ENCODE measurements around the gene MYBPH. TPM values are rescaled to one million over a fixed set of nuclear protein-coding genes. Genes with fewer than 3 reads are reported as not detected.

MYBPH gene
- polyA plus RNA-seq, 1 donor from 2014 or later = not detected

DNA sequence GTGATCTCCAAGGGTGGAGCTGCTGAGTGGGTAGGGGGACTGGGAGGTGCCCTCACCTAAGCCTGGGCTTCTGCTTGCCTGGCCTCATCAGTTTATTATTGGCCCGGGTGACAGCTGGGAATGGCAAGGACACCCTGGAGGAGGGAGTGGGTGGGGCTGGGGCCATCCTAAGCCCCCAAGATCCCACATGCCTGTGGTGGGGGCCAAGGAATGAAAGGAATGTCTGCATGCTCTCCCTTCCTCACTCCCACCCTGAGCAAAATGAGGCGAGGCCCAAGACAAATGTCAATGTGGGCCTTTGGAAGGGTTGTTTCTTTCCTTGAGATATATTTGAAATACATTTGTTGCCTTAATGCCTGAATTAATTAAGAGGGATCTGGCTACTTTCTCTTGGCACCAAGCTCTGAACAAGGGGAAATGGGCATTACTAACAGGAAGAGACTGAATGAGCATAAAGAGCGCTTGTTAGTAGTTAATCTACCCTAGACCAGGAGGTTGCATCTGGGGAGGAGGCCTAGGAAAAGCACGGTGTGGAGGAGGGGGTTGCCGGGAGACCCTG is 30.6 kb upstream of the MYBPH start:
- H3K4me2 ChIP-seq (ENCODE audit: low read length) = no peak overlapping the region
- no peak overlapping the region for H2AFZ ChIP-seq (ENCODE audit: low read depth, low read length)
- no peak overlapping the region for H3K4me3 ChIP-seq (ENCODE audit: low read length)
- H3K36me3 ChIP-seq (ENCODE audit: insufficient read depth, low read length) = no peaks in the 10 kb centered on the region
- no peaks in the 10 kb centered on the region for H4K20me1 ChIP-seq (ENCODE audit: insufficient read depth)
- H3K79me2 ChIP-seq (replicated peaks; ENCODE audit: insufficient read depth, low read length) = no peaks in the 10 kb centered on the region
- TF ChIP-seq SMC3 (conservative IDR thresholded peaks at IDR 0.05; ENCODE audit: poor library complexity) (no peak), EP300 (conservative IDR thresholded peaks at IDR 0.05; ENCODE audit: poor library complexity, severe bottlenecking) (no peak), TAF1 (IDR thresholded peaks at IDR 0.05; ENCODE audit: low read depth) (no peak), RAD21 (conservative IDR thresholded peaks at IDR 0.05) (no peak), POLR2AphosphoS5 (IDR thresholded peaks at IDR 0.05) (no peak), EZH2 (IDR thresholded peaks at IDR 0.05; ENCODE audit: borderline replicate concordance, insufficient read depth, low read length, poor library complexity, severe bottlenecking) (no peak), MXI1 (conservative IDR thresholded peaks at IDR 0.05; ENCODE audit: poor library complexity, severe bottlenecking) (no peak)
- TF ChIP-seq, protein P1, sequence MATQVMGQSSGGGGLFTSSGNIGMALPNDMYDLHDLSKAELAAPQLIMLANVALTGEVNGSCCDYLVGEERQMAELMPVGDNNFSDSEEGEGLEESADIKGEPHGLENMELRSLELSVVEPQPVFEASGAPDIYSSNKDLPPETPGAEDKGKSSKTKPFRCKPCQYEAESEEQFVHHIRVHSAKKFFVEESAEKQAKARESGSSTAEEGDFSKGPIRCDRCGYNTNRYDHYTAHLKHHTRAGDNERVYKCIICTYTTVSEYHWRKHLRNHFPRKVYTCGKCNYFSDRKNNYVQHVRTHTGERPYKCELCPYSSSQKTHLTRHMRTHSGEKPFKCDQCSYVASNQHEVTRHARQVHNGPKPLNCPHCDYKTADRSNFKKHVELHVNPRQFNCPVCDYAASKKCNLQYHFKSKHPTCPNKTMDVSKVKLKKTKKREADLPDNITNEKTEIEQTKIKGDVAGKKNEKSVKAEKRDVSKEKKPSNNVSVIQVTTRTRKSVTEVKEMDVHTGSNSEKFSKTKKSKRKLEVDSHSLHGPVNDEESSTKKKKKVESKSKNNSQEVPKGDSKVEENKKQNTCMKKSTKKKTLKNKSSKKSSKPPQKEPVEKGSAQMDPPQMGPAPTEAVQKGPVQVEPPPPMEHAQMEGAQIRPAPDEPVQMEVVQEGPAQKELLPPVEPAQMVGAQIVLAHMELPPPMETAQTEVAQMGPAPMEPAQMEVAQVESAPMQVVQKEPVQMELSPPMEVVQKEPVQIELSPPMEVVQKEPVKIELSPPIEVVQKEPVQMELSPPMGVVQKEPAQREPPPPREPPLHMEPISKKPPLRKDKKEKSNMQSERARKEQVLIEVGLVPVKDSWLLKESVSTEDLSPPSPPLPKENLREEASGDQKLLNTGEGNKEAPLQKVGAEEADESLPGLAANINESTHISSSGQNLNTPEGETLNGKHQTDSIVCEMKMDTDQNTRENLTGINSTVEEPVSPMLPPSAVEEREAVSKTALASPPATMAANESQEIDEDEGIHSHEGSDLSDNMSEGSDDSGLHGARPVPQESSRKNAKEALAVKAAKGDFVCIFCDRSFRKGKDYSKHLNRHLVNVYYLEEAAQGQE (IDR thresholded peaks at IDR 0.05; ENCODE audit: borderline replicate concordance) = no peak
- TF ChIP-seq, protein P2, sequence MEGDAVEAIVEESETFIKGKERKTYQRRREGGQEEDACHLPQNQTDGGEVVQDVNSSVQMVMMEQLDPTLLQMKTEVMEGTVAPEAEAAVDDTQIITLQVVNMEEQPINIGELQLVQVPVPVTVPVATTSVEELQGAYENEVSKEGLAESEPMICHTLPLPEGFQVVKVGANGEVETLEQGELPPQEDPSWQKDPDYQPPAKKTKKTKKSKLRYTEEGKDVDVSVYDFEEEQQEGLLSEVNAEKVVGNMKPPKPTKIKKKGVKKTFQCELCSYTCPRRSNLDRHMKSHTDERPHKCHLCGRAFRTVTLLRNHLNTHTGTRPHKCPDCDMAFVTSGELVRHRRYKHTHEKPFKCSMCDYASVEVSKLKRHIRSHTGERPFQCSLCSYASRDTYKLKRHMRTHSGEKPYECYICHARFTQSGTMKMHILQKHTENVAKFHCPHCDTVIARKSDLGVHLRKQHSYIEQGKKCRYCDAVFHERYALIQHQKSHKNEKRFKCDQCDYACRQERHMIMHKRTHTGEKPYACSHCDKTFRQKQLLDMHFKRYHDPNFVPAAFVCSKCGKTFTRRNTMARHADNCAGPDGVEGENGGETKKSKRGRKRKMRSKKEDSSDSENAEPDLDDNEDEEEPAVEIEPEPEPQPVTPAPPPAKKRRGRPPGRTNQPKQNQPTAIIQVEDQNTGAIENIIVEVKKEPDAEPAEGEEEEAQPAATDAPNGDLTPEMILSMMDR (IDR thresholded peaks at IDR 0.05; ENCODE audit: poor library complexity, severe bottlenecking) = no peak
- H3K27ac ChIP-seq (ENCODE audit: low read length) = no peak overlapping the region
- no peaks in the 10 kb centered on the region for H3K27me3 ChIP-seq (ENCODE audit: insufficient read depth, low read depth, low read length)
- no peaks in the 10 kb centered on the region for H3K9me3 ChIP-seq (ENCODE audit: low read length)
- H3K9ac ChIP-seq (ENCODE audit: low read length) = no peak overlapping the region
- no peaks in the 10 kb centered on the region for H3K9me2 ChIP-seq (ENCODE audit: insufficient read depth, low read length)
- no peaks in the 10 kb centered on the region for H3F3A ChIP-seq (ENCODE audit: insufficient read depth, low read length, poor library complexity, severe bottlenecking)

DNA sequence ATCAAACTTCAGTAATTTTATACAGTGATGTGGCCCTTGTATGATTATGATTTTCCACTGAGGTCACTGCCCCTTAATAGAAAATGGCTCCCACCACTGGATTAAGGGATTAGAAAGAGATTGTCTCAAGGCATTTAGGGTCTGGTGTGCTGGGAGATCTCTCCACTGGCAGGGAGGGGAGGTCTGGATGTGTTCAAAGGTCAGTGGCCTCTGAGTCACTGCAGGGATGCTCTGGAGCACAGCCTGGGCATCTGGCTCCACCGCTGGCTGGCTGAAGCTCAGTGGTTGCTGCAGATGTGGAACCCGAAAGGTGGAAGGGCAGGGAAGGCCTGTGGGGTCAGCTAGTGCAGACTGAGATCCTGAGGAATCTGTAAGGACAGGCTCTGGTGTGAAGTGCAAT is 29.1 kb upstream of the MYBPH start:
- Histone ChIP-seq H3K4me2 (ENCODE audit: low read length) (no peak overlapping the region), H2AFZ (ENCODE audit: low read depth, low read length) (no peak overlapping the region)
- TF ChIP-seq EZH2 (IDR thresholded peaks at IDR 0.05; ENCODE audit: borderline replicate concordance, insufficient read depth, low read length, poor library complexity, severe bottlenecking) = no peak
- TF ChIP-seq RAD21 (conservative IDR thresholded peaks at IDR 0.05) = no peak
- TF ChIP-seq, protein P2 (IDR thresholded peaks at IDR 0.05; ENCODE audit: poor library complexity, severe bottlenecking) = no peak

More for the DNA sequence above, 29.1 kb upstream of the MYBPH start:
- no peaks in the 10 kb centered on the region for H3K9me3 ChIP-seq (ENCODE audit: low read length)
- H3K27ac ChIP-seq (ENCODE audit: low read length) = no peak overlapping the region
- no peaks in the 10 kb centered on the region for H3K27me3 ChIP-seq (ENCODE audit: insufficient read depth, low read depth, low read length)
- H3F3A ChIP-seq (ENCODE audit: insufficient read depth, low read length, poor library complexity, severe bottlenecking) = no peaks in the 10 kb centered on the region
- H3K36me3 ChIP-seq (ENCODE audit: insufficient read depth, low read length) = no peaks in the 10 kb centered on the region
- no peaks in the 10 kb centered on the region for H3K79me2 ChIP-seq (replicated peaks; ENCODE audit: insufficient read depth, low read length)
- H3K4me3 ChIP-seq (ENCODE audit: low read length) = no peak overlapping the region
- H4K20me1 ChIP-seq (ENCODE audit: insufficient read depth) = no peaks in the 10 kb centered on the region
- no peak overlapping the region for H3K9ac ChIP-seq (ENCODE audit: low read length)
- no peaks in the 10 kb centered on the region for H3K9me2 ChIP-seq (ENCODE audit: insufficient read depth, low read length)

Data from neural cell (in vitro differentiated cells).